Measurements from ENCODE around the gene KLHL5.

Gene KLHL5

GRCh38 chr4:39043058-39043860 is 18.8 kb upstream of the KLHL5 start:
- in situ Hi-C loops (cut with MboI; ENCODE audit: low sequenced_read_pairs), result no loop called here

GRCh38 chr4:39043861-39044363 is 18.1 kb upstream of the KLHL5 start:
- in situ Hi-C loops (cut with MboI; ENCODE audit: low sequenced_read_pairs), result no loop called here

- in situ Hi-C loops (cut with MboI; ENCODE audit: low sequenced_read_pairs), result no loop called here
Observed at GRCh38 chr4:39044364-39044955, 17.6 kb upstream of the KLHL5 start.

- in situ Hi-C loops (cut with MboI; ENCODE audit: low sequenced_read_pairs), result no loop called here
Observed at GRCh38 chr4:39044956-39045826, 16.8 kb upstream of the KLHL5 start.

GRCh38 chr4:39045827-39046221 is 16.2 kb upstream of the KLHL5 start:
- in situ Hi-C loops (cut with MboI; ENCODE audit: low sequenced_read_pairs), result no loop called here

- in situ Hi-C loops (cut with MboI; ENCODE audit: low sequenced_read_pairs), result no loop called here
Observed at GRCh38 chr4:39046249-39046648, 15.8 kb upstream of the KLHL5 start.

GRCh38 chr4:39047681-39048080 is 14.4 kb upstream of the KLHL5 start:
- in situ Hi-C loops (cut with MboI; ENCODE audit: low sequenced_read_pairs), result no loop called here

- in situ Hi-C loops (cut with MboI; ENCODE audit: low sequenced_read_pairs), result no loop called here
Observed at GRCh38 chr4:39048311-39048710, 13.7 kb upstream of the KLHL5 start.

GRCh38 chr4:39050590-39050989 is 11.4 kb upstream of the KLHL5 start:
- in situ Hi-C loops (cut with MboI; ENCODE audit: low sequenced_read_pairs), result no loop called here

- in situ Hi-C loops (cut with MboI; ENCODE audit: low sequenced_read_pairs), result no loop called here
Observed at GRCh38 chr4:39051492-39051891, 10.5 kb upstream of the KLHL5 start.

- in situ Hi-C loops (cut with MboI; ENCODE audit: low sequenced_read_pairs), result no loop called here
Observed at GRCh38 chr4:39053983-39054382, 8.0 kb upstream of the KLHL5 start.

GRCh38 chr4:39054497-39054896 is 7.5 kb upstream of the KLHL5 start:
- in situ Hi-C loops (cut with MboI; ENCODE audit: low sequenced_read_pairs), result no loop called here

GRCh38 chr4:39056023-39056422 is 6.0 kb upstream of the KLHL5 start:
- in situ Hi-C loops (cut with MboI; ENCODE audit: low sequenced_read_pairs), result no loop called here

- in situ Hi-C loops (cut with MboI; ENCODE audit: low sequenced_read_pairs), result no loop called here
Observed at GRCh38 chr4:39061457-39061856, 575 bp upstream of the KLHL5 start.

- in situ Hi-C loops (cut with MboI; ENCODE audit: low sequenced_read_pairs), result no loop called here
Observed at GRCh38 chr4:39062770-39063097, 702 bp downstream of the KLHL5 start.

GRCh38 chr4:39063430-39063829 is 1.4 kb downstream of the KLHL5 start:
- in situ Hi-C loops (cut with MboI; ENCODE audit: low sequenced_read_pairs), result no loop called here

GRCh38 chr4:39066371-39066770 is 4.3 kb downstream of the KLHL5 start:
- in situ Hi-C loops (cut with MboI; ENCODE audit: low sequenced_read_pairs), result no loop called here

- in situ Hi-C loops (cut with MboI; ENCODE audit: low sequenced_read_pairs), result no loop called here
Observed at GRCh38 chr4:39067031-39067430, 5.0 kb downstream of the KLHL5 start.

GRCh38 chr4:39067451-39067850 is 5.4 kb downstream of the KLHL5 start:
- in situ Hi-C loops (cut with MboI; ENCODE audit: low sequenced_read_pairs), result no loop called here

GRCh38 chr4:39068907-39069306 is 6.9 kb downstream of the KLHL5 start:
- in situ Hi-C loops (cut with MboI; ENCODE audit: low sequenced_read_pairs), result no loop called here

- in situ Hi-C loops (cut with MboI; ENCODE audit: low sequenced_read_pairs), result no loop called here
Observed at GRCh38 chr4:39078829-39079228, 16.8 kb downstream of the KLHL5 start.

- in situ Hi-C loops (cut with MboI; ENCODE audit: low sequenced_read_pairs), result no loop called here
Observed at GRCh38 chr4:39083164-39083563, 21.1 kb downstream of the KLHL5 start.
